Central memory CD8-positive, alpha-beta T cell (primary cell): Measurements from ENCODE around the gene POLR1C.
A peak's percentile ranks its signal among the peaks of the same experiment; 100 is the strongest.
"Not testable (repeated sequence)": the region's sequence is repeated elsewhere in the genome, so short reads cannot be mapped to it uniquely, and the experiment has no call there.

Experiments used
- ATAC-seq: fragments of 150-1000 bp; cut with Tn5 transposase; replicated peaks from 2 replicates; pipeline ENCODE4 v1.10.0; 2022; ENCODE audit warnings: mild to moderate bottlenecking, moderate FRiP score, moderate number of reproducible peaks; ENCODE audit not compliant: poor library complexity, severe bottlenecking; ENCODE audit errors: extremely low read depth
- DNase-seq, 2 donors: peaks; one replicate each; pipeline ENCODE4 v3.0.0; 2021; ENCODE audit warnings: low spot score in 2 of 2
- H3K27ac Mint-ChIP-seq: one replicate; pipeline ENCODE4 v1.8.0; 2022; ENCODE audit warnings: low read depth, mild to moderate bottlenecking, moderate library complexity, mixed read lengths
- H3K27me3 Mint-ChIP-seq: one replicate; pipeline ENCODE4 v1.8.0; 2022; ENCODE audit warnings: mixed read lengths
- H3K36me3 Mint-ChIP-seq: one replicate; pipeline ENCODE4 v1.8.0; 2022; ENCODE audit warnings: mild to moderate bottlenecking, moderate library complexity, mixed read lengths; ENCODE audit not compliant: insufficient read depth
- H3K4me1 Mint-ChIP-seq: one replicate; pipeline ENCODE4 v1.8.0; 2022; ENCODE audit warnings: mixed read lengths
- H3K4me3 Mint-ChIP-seq: one replicate; pipeline ENCODE4 v1.8.0; 2022; ENCODE audit warnings: mild to moderate bottlenecking, moderate library complexity, mixed read lengths
- H3K9me3 Mint-ChIP-seq: one replicate; pipeline ENCODE4 v1.8.0; 2022; ENCODE audit warnings: mixed read lengths

The POLR1C gene, protein sequence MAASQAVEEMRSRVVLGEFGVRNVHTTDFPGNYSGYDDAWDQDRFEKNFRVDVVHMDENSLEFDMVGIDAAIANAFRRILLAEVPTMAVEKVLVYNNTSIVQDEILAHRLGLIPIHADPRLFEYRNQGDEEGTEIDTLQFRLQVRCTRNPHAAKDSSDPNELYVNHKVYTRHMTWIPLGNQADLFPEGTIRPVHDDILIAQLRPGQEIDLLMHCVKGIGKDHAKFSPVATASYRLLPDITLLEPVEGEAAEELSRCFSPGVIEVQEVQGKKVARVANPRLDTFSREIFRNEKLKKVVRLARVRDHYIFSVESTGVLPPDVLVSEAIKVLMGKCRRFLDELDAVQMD

DNA sequence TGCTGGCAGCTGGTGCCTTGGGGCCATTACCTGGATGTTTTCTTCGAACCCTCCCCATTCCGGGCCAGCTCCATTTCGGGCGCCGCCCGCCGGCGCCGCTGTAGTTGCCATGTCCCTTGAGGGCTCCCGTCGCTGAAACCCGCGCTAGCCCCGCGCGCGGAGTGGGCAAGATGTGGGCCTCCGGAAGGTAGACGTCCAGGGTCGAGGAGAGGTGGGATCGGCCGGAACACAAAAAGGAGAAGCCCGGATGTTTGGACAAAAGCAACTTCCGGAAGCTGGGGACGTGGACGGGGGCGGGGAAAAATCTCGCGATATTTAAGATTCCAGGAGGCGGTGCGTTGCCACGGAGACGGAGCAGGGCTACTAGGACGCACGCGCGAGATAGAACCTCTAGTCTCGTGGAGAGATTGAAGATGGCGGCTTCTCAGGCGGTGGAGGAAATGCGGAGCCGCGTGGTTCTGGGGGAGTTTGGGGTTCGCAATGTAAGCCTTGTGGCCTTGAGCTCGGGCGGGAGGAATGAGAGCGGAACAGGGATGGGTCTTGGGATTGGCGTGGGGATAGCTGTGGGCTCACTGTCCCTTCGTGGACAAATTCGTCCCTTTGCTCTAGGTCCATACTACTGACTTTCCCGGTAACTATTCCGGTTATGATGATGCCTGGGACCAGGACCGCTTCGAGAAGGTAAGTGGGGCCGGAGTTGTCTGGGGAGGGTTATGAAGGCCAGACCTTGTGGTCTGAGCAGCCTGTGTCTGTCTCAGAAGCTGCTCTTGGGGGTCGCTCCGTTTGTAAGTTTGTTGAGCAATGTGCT lies at the start of gene POLR1C, which contains the start of gene YIPF3:
Gene POLR1C (plus strand): TSS at position 393 of the 808 bp plus-strand sequence. CDS start 21 bp downstream, at position 414.
Gene YIPF3 (minus strand): TSS at position 230 of the 808 bp plus-strand sequence. CDS start 119 bp downstream, at position 111.
- Mint-ChIP-seq H3K27ac (no peak within 1 kb of the TSS), H3K4me1 (peaks cover 28% of the 10 kb centered on the region), H3K9me3 (no peaks in the 10 kb centered on the region), H3K36me3 (peaks cover 26% of the 10 kb centered on the region), H3K4me3 (no peak within 1 kb of the TSS), H3K27me3 (no peaks in the 10 kb centered on the region)
- ATAC-seq, result peak; percentile 95
- peak; percentile 95 for DNase-seq

DNA sequence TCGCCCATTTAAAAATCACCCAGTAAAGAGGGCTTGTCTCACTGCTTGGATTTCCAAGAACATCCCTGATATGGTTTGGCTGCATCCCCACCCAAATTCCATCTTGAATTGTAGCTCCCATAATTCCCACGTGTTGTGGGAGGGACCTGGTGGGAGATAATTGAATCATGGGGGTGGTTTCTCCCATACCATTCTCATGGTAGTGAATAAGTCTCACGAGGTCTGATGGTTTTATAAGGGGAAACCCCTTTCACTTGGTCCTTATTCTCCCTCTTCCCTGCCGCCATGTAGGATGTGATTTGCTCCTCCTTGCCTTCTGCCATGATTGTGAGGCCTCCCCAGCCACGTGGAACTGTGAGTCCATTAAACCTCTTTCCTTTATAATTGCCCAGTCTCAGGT lies 49.6 kb upstream of the POLR1C start:
- H3K27me3 Mint-ChIP-seq, result peaks cover 50% of the 10 kb centered on the region
- not testable (repeated sequence) for H3K9me3 Mint-ChIP-seq, H3K4me3 Mint-ChIP-seq, ATAC-seq, H3K36me3 Mint-ChIP-seq, DNase-seq, H3K27ac Mint-ChIP-seq, H3K4me1 Mint-ChIP-seq

DNA sequence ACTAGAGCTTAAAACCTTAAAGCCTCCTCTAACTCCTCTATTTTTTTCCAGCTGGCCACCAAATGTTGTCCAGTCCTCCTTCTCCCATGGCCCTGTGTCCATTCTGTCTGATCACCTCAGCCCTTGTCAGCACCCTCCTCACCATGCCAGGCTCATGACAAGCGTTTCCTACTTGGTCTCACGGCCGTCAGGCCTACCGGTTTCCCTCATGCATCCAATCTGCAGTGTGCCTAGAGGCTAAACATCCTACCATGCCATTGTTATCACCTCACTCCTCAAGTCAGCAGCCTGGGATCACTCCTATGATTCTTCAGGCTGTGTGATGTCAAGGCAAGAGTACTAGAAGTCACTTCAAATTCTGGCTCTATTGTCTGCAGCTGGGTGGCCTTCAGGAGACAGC lies 49.1 kb upstream of the POLR1C start:
- Mint-ChIP-seq H3K9me3 (no peaks in the 10 kb centered on the region), H3K4me1 (no peaks in the 10 kb centered on the region), H3K36me3 (no peaks in the 10 kb centered on the region), H3K27me3 (peaks cover 45% of the 10 kb centered on the region), H3K27ac (no peak overlapping the region), H3K4me3 (no peak overlapping the region)
- no peak for ATAC-seq
- DNase-seq, result no peak

DNA sequence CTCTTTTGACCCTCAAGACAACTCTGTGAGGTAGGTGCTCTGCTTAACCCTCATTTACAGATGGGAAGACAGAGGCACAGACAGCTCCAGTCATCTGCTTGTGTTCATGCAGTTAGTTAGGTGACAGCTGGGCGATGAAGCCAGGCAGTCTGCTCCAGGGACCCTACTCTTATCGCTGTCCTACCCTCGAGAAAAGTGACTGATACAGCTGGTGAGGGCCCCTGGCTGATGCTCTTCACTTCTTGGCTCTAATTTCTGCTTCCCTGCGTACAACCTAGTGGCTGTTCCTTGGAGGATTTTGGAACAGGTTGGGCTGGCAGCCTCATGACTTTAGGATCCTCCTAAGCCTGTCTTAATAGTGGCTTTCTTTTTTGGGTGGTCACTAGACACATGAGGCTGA lies 48.6 kb upstream of the POLR1C start:
- Mint-ChIP-seq H3K27me3 (peaks cover 40% of the 10 kb centered on the region), H3K36me3 (no peaks in the 10 kb centered on the region), H3K9me3 (no peaks in the 10 kb centered on the region), H3K4me3 (no peak overlapping the region), H3K4me1 (no peaks in the 10 kb centered on the region), H3K27ac (no peak overlapping the region)
- no peak for DNase-seq
- no peak for ATAC-seq

DNA sequence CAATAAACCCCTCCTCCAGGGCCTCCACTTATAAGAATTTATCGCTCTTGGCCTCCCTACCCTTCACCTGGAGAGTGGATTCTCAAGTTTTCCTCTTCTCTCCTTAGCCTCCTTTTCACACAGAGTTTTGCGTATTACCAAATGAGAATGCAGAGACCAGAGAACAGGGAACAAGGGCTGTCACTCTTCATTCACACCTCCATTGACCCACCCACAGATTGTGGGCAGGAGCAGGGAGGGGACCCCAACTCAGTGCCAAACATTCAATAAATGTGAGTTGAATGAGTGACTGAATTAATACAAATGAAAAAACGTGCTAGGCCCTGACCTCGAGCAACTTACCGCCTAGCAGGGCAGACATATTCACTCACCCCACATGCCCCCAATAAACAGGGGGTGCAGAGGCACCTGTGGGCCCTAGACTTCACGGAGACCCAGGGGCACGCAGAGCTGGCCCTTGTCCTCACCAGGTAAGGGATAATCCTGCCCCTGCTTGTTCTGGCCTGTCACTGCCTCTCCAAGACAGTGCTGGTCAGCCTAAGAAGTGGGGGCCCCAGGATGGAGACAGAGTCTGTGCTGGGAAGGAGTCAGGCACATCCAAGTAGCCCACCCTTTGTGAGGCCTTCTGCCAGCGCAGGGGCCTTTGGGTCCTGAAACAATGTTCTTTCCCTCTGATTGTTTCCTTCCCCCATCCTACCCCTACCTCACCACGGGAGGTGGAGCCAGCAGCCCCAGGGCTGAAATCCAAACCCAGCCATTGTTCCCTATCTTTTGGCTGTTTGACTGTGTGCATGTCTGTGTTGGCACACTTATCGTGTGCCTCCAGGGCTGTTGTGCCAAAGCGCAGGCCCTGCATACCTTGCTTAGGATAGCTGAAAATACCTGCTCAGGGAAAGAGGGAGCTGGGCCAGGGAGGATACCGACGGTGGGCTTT lies 47.9 kb upstream of the POLR1C start:
- no peaks in the 10 kb centered on the region for H3K4me1 Mint-ChIP-seq
- no peaks in the 10 kb centered on the region for H3K9me3 Mint-ChIP-seq
- no peaks in the 10 kb centered on the region for H3K36me3 Mint-ChIP-seq
- H3K4me3 Mint-ChIP-seq, result no peak overlapping the region
- DNase-seq, result no peak
- ATAC-seq, result no peak
- peaks cover 37% of the 10 kb centered on the region for H3K27me3 Mint-ChIP-seq
- no peak overlapping the region for H3K27ac Mint-ChIP-seq

DNA sequence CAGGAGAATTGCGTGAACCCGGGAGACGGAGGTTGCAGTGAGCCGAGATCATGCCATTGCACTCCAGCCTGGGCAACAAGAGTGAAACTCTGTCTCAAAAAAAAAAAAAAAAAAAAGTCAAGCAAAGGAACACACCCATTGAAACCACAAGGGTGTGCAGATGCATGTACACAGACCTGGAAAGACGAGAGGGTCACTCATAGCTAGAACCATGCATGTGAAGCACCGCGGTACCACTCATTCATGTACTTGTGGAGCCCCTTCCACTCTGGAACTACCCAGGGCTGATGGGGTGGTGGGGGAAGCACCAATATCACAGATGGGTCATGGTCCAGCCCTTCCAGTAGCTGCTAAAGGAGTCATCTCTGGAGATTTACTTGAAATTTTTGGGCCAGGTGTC lies 46.9 kb upstream of the POLR1C start:
- Mint-ChIP-seq H3K9me3 (no peaks in the 10 kb centered on the region), H3K4me3 (no peak overlapping the region)
- no peak for ATAC-seq

DNA sequence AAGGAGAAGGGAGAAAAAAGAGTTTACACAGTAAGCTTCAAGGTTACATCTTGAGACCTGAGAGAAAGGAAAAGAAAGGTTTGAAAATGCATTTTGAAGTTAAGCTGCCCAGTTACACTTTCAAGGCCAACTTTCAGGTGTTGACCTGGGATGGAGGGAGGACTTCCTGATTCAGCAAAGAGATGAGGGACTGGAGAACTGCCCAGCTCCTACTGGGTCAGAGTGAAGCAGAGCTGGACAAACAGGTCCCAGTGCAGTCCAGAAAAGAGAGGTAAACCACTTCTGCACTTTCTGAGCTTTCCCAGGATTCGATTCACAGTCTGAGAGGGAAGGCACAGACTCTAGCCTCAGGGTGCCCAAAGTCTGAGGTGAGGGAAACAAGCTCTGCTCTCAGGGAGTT lies 45.5 kb upstream of the POLR1C start:
- ATAC-seq (no peak), DNase-seq (no peak)
- Mint-ChIP-seq H3K27me3 (peaks cover 35% of the 10 kb centered on the region), H3K4me1 (no peaks in the 10 kb centered on the region), H3K4me3 (no peak overlapping the region), H3K27ac (no peak overlapping the region), H3K9me3 (no peaks in the 10 kb centered on the region), H3K36me3 (no peaks in the 10 kb centered on the region)

More for the DNA sequence above, 46.9 kb upstream of the POLR1C start:
- no peak overlapping the region for H3K27ac Mint-ChIP-seq
- no peak for DNase-seq
- H3K27me3 Mint-ChIP-seq, result peaks cover 37% of the 10 kb centered on the region
- H3K36me3 Mint-ChIP-seq, result no peaks in the 10 kb centered on the region
- H3K4me1 Mint-ChIP-seq, result no peaks in the 10 kb centered on the region

DNA sequence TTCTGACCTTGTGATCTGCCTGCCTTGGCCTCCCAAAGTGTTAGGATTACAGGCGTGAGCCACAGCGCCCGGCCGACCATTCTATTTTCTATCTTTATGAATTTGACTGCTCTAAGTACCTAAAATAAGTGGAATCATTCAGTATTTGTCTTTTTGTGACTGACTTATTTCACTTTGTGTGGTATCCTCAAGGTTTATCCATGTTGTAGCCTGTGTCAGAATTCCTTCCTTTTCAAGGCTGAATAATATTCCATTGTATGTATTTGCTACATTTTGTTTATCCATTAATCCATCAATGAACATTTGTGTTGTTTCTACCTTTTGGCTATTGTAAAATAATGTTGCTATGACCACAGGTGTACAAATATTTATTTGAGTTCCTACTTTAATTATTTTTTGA lies 44.4 kb upstream of the POLR1C start:
- Mint-ChIP-seq H3K27ac (no peak overlapping the region), H3K4me1 (peaks cover 11% of the 10 kb centered on the region), H3K4me3 (no peak overlapping the region), H3K36me3 (peaks cover 2% of the 10 kb centered on the region), H3K27me3 (peaks cover 24% of the 10 kb centered on the region), H3K9me3 (no peaks in the 10 kb centered on the region)
- no peak for ATAC-seq
- DNase-seq, result no peak

DNA sequence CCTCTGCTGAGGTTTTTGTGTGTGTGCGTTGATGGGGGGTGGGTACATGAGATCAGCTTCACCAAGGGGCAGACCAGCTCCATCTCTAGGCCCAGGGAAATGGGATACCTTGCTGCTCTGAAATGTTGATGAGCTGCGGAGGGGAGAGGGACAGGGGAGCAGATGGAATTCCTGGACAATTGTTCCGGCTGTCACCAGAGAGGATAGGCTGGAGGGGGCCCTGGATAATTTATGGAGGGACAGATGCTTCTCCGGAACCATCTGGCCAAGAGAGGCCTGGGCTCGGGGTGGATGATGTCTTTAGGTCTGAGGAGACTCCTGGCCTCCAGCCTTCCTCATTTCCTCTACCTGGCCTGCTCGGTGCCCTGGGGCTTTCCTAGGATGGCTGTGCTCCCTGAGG lies 41.4 kb upstream of the POLR1C start:
- Mint-ChIP-seq H3K27ac (no peak overlapping the region), H3K27me3 (no peaks in the 10 kb centered on the region), H3K4me3 (no peak overlapping the region), H3K4me1 (peaks cover 30% of the 10 kb centered on the region), H3K9me3 (no peaks in the 10 kb centered on the region), H3K36me3 (peaks cover 7% of the 10 kb centered on the region)
- DNase-seq (no peak), ATAC-seq (no peak)

DNA sequence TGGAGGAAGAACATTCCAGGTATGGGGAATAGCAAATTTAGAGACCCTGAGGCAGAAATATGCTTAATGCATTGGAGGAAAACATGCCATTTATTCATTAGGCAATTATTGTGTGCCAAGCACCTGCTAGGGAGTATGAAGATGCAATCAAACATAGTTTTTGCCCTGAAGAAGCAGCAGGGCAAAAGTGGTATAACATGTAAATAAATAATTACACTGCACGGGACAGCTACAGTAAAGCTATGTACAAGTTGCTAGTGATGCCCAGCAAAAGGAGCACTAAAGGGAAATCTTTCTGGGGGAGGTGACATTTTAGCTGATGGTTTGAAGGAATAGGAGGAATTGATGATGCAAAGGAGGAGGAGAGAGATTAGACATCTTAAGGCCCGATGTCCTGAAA lies 40.1 kb upstream of the POLR1C start:
- peaks cover 7% of the 10 kb centered on the region for H3K36me3 Mint-ChIP-seq
- H3K4me1 Mint-ChIP-seq, result peaks cover 33% of the 10 kb centered on the region
- H3K27ac Mint-ChIP-seq, result peak overlapping the region; percentile 100
- no peaks in the 10 kb centered on the region for H3K27me3 Mint-ChIP-seq
- peak; percentile 54 for ATAC-seq
- no peak for DNase-seq
- no peaks in the 10 kb centered on the region for H3K9me3 Mint-ChIP-seq
- peak overlapping the region; percentile 97 for H3K4me3 Mint-ChIP-seq

DNA sequence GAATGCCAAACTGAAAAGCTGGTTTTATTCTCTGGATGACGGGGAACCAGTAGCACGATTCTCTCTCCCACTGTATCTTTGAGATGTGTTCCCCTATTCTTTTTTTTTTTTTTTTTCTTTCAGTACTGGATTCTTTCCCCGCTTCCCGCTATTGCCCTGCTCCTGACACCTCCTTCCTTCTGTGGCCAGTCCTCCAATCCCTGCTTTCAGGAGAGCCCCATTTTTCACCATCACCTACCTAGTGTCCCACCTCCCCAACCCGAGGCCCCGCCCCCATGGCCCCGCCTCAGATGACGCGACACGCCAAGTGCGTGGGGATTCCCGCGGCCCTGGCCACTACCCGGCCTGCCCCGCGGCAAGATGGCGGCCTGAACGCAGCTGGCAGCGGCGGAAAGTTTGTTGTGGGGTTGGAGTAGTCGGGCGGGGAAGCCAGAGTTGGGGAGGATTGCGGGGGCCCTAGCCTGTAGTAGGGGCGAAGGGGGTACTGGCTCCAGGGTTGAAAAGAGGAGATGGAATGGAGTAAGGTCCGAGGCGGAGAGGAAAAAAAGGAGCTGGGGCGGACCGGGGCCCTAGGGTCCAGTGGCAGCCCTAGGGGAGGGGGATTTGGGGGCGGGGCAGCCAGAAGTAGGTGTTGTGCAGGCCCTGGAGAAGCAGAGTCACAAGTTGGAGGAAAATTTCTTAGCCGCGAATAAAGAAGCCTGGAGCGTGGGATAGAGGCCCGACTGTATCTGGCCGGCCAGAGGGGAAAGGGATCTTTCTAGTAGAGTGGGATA lies 39.5 kb upstream of the POLR1C start, which contains the start of gene TJAP1:
Gene TJAP1 (plus strand): TSS at position 336 of the 773 bp plus-strand sequence. CDS start 21,432 bp downstream, outside the sequence.
- Mint-ChIP-seq H3K9me3 (no peaks in the 10 kb centered on the region), H3K27ac (peak within 1 kb of the TSS; percentile 100), H3K36me3 (peaks cover 7% of the 10 kb centered on the region), H3K4me3 (peak within 1 kb of the TSS; percentile 97), H3K4me1 (peaks cover 40% of the 10 kb centered on the region), H3K27me3 (no peaks in the 10 kb centered on the region)
- DNase-seq (peak; percentile 93 to 95), ATAC-seq (peak; percentile 97)
